ENCODE measurements around the gene TCEA3. TPM values are rescaled to one million over a fixed set of nuclear protein-coding genes. Genes with fewer than 3 reads are reported as not detected.

Gene TCEA3
- total and polyA plus RNA-seq, 10 of the 15 experiments (the other 5 are each of a cell fraction or from before 2014, with no cell fraction given): 0.06 to 0.23 (median 0.08) TPM; not detected in 7

DNA sequence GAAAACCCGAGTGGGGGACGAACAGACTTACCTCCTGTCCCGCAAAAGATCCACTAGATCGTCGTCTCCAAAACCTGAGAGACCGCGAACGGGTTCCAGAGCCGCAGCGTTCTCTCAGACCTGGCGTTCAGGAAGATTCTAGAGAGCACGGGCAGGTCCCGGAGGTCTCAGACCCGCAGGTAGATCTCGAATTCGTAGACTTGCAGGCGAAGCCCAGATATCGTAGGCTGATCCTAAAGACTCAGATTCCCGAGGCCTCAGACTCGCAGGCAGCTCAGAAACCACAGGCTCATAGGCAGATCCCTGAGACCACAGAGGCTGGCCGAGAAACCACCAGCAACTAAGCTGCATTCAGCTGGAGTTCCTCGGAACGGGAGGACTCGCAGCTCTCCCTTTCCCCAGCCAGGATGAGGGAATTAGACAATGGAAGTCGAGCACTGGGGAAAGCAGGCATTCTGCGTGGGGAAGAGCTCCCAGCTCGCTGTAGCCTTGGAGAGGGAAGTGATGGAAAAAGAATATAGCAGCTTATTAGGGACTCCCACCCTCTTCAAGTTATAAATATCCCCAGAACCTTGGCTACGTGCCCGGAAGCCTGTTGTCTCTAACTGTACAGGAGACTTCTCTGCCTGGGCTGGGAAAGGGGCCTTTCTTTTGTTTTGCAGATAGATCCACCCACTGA is 55.1 kb downstream of the TCEA3 start, which contains the start of gene ZNF436 (continued):
- TF ChIP-seq, protein P1, sequence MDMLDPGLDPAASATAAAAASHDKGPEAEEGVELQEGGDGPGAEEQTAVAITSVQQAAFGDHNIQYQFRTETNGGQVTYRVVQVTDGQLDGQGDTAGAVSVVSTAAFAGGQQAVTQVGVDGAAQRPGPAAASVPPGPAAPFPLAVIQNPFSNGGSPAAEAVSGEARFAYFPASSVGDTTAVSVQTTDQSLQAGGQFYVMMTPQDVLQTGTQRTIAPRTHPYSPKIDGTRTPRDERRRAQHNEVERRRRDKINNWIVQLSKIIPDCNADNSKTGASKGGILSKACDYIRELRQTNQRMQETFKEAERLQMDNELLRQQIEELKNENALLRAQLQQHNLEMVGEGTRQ (IDR thresholded peaks at IDR 0.05; ENCODE audit: borderline replicate concordance, low read depth, low read length): no peak
- TF ChIP-seq, protein P2, sequence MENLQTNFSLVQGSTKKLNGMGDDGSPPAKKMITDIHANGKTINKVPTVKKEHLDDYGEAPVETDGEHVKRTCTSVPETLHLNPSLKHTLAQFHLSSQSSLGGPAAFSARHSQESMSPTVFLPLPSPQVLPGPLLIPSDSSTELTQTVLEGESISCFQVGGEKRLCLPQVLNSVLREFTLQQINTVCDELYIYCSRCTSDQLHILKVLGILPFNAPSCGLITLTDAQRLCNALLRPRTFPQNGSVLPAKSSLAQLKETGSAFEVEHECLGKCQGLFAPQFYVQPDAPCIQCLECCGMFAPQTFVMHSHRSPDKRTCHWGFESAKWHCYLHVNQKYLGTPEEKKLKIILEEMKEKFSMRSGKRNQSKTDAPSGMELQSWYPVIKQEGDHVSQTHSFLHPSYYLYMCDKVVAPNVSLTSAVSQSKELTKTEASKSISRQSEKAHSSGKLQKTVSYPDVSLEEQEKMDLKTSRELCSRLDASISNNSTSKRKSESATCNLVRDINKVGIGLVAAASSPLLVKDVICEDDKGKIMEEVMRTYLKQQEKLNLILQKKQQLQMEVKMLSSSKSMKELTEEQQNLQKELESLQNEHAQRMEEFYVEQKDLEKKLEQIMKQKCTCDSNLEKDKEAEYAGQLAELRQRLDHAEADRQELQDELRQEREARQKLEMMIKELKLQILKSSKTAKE (IDR thresholded peaks at IDR 0.05; ENCODE audit: low read depth, poor library complexity, severe bottlenecking): no peak
- TF ChIP-seq PML (IDR thresholded peaks at IDR 0.05; ENCODE audit: low read length): no peak
- TF ChIP-seq, protein P3, sequence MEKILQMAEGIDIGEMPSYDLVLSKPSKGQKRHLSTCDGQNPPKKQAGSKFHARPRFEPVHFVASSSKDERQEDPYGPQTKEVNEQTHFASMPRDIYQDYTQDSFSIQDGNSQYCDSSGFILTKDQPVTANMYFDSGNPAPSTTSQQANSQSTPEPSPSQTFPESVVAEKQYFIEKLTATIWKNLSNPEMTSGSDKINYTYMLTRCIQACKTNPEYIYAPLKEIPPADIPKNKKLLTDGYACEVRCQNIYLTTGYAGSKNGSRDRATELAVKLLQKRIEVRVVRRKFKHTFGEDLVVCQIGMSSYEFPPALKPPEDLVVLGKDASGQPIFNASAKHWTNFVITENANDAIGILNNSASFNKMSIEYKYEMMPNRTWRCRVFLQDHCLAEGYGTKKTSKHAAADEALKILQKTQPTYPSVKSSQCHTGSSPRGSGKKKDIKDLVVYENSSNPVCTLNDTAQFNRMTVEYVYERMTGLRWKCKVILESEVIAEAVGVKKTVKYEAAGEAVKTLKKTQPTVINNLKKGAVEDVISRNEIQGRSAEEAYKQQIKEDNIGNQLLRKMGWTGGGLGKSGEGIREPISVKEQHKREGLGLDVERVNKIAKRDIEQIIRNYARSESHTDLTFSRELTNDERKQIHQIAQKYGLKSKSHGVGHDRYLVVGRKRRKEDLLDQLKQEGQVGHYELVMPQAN (conservative IDR thresholded peaks at IDR 0.05): no peak
- no peak for TF ChIP-seq SUPT20H (IDR thresholded peaks at IDR 0.05; ENCODE audit: borderline replicate concordance, control insufficient read depth, low read depth, low read length)
- TF ChIP-seq, protein P4, sequence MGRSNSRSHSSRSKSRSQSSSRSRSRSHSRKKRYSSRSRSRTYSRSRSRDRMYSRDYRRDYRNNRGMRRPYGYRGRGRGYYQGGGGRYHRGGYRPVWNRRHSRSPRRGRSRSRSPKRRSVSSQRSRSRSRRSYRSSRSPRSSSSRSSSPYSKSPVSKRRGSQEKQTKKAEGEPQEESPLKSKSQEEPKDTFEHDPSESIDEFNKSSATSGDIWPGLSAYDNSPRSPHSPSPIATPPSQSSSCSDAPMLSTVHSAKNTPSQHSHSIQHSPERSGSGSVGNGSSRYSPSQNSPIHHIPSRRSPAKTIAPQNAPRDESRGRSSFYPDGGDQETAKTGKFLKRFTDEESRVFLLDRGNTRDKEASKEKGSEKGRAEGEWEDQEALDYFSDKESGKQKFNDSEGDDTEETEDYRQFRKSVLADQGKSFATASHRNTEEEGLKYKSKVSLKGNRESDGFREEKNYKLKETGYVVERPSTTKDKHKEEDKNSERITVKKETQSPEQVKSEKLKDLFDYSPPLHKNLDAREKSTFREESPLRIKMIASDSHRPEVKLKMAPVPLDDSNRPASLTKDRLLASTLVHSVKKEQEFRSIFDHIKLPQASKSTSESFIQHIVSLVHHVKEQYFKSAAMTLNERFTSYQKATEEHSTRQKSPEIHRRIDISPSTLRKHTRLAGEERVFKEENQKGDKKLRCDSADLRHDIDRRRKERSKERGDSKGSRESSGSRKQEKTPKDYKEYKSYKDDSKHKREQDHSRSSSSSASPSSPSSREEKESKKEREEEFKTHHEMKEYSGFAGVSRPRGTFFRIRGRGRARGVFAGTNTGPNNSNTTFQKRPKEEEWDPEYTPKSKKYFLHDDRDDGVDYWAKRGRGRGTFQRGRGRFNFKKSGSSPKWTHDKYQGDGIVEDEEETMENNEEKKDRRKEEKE (IDR thresholded peaks at IDR 0.05): no peak
- TF ChIP-seq MEF2A (IDR thresholded peaks at IDR 0.05; ENCODE audit: insufficient read depth, low read depth, low read length): no peak
- TF ChIP-seq, protein P5, sequence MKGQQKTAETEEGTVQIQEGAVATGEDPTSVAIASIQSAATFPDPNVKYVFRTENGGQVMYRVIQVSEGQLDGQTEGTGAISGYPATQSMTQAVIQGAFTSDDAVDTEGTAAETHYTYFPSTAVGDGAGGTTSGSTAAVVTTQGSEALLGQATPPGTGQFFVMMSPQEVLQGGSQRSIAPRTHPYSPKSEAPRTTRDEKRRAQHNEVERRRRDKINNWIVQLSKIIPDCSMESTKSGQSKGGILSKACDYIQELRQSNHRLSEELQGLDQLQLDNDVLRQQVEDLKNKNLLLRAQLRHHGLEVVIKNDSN (IDR thresholded peaks at IDR 0.05; ENCODE audit: borderline replicate concordance, extremely low read length, insufficient read depth, low read depth, low read length): no peak
- peak; percentile 41; the same call in 1 of the 2 replicates for TF ChIP-seq RUNX3 (IDR thresholded peaks at IDR 0.05; ENCODE audit: low read length)
- no peak for TF ChIP-seq TCF3 (IDR thresholded peaks at IDR 0.05; ENCODE audit: borderline replicate concordance, insufficient read depth, low read depth, low read length)
- TF ChIP-seq, protein P6, sequence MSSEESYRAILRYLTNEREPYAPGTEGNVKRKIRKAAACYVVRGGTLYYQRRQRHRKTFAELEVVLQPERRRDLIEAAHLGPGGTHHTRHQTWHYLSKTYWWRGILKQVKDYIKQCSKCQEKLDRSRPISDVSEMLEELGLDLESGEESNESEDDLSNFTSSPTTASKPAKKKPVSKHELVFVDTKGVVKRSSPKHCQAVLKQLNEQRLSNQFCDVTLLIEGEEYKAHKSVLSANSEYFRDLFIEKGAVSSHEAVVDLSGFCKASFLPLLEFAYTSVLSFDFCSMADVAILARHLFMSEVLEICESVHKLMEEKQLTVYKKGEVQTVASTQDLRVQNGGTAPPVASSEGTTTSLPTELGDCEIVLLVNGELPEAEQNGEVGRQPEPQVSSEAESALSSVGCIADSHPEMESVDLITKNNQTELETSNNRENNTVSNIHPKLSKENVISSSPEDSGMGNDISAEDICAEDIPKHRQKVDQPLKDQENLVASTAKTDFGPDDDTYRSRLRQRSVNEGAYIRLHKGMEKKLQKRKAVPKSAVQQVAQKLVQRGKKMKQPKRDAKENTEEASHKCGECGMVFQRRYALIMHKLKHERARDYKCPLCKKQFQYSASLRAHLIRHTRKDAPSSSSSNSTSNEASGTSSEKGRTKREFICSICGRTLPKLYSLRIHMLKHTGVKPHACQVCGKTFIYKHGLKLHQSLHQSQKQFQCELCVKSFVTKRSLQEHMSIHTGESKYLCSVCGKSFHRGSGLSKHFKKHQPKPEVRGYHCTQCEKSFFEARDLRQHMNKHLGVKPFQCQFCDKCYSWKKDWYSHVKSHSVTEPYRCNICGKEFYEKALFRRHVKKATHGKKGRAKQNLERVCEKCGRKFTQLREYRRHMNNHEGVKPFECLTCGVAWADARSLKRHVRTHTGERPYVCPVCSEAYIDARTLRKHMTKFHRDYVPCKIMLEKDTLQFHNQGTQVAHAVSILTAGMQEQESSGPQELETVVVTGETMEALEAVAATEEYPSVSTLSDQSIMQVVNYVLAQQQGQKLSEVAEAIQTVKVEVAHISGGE (CRISPR knock-in tag; IDR thresholded peaks at IDR 0.05): no peak
- no peak for TF ChIP-seq SRF (IDR thresholded peaks at IDR 0.05; ENCODE audit: low read depth in 2 of 2, low read length in 2 of 2)
